ENCODE data around the gene GMPR2.

- no peak for TF ChIP-seq POLR2AphosphoS5 (IDR thresholded peaks at IDR 0.05; ENCODE audit: low read depth)
- TF ChIP-seq, protein P1, sequence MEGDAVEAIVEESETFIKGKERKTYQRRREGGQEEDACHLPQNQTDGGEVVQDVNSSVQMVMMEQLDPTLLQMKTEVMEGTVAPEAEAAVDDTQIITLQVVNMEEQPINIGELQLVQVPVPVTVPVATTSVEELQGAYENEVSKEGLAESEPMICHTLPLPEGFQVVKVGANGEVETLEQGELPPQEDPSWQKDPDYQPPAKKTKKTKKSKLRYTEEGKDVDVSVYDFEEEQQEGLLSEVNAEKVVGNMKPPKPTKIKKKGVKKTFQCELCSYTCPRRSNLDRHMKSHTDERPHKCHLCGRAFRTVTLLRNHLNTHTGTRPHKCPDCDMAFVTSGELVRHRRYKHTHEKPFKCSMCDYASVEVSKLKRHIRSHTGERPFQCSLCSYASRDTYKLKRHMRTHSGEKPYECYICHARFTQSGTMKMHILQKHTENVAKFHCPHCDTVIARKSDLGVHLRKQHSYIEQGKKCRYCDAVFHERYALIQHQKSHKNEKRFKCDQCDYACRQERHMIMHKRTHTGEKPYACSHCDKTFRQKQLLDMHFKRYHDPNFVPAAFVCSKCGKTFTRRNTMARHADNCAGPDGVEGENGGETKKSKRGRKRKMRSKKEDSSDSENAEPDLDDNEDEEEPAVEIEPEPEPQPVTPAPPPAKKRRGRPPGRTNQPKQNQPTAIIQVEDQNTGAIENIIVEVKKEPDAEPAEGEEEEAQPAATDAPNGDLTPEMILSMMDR (IDR thresholded peaks at IDR 0.05; ENCODE audit: insufficient read depth, low read length): peak; percentile 29
These were observed 46.8 kb downstream of the GMPR2 start for GRCh38 chr14:24279301-24280186.

All from HL-60 (cell line).